SK-N-SH (cell line): ENCODE measurements around the gene SDHA.

ENCODE experiments used
- CHD2 ChIP-seq: fragments of 150-350 bp; IDR thresholded peaks from 2 replicates; pipeline ENCODE4 v1.6.1; 2018; ENCODE audit warnings: low read length; ENCODE audit not compliant: partially characterized antibody
- CTCF ChIP-seq: fragments of 200-600 bp; sonication (generic); IDR thresholded peaks from 2 replicates; pipeline ENCODE4 v1.6.1; 2017; ENCODE audit warnings: antibody characterized with exemption, mild to moderate bottlenecking, moderate library complexity
- EZH2phosphoT487 ChIP-seq: fragments of 200-600 bp; sonication (generic); IDR thresholded peaks from 2 replicates; pipeline ENCODE4 v1.6.1; 2017; ENCODE audit warnings: low read depth, mixed run types, mild to moderate bottlenecking, antibody characterized with exemption, moderate library complexity, borderline replicate concordance
- FOXM1 ChIP-seq: IDR thresholded peaks from 2 replicates; pipeline ENCODE4 v1.4.0; 2012; ENCODE audit warnings: low read depth, mild to moderate bottlenecking
- GABPA ChIP-seq: IDR thresholded peaks from 2 replicates; pipeline ENCODE4 v1.4.0; 2012; ENCODE audit warnings: low read depth, mild to moderate bottlenecking
- JUND ChIP-seq: IDR thresholded peaks from 2 replicates; pipeline ENCODE4 v1.4.0; 2012
- MAX ChIP-seq: IDR thresholded peaks from 2 replicates; pipeline ENCODE4 v1.4.0; 2012; ENCODE audit warnings: low read depth
- MXI1 ChIP-seq: IDR thresholded peaks from 2 replicates; pipeline ENCODE4 v1.6.1; 2012; ENCODE audit warnings: mild to moderate bottlenecking, low read depth, low read length, improper control_type of control experiment
- PBX3 ChIP-seq: IDR thresholded peaks from 2 replicates; pipeline ENCODE4; 2012
- POLR2AphosphoS5 ChIP-seq: IDR thresholded peaks from 2 replicates; pipeline ENCODE4 v1.6.1; 2012; ENCODE audit warnings: low read depth, low read length
- RAD21 ChIP-seq: IDR thresholded peaks from 2 replicates; pipeline ENCODE4 v1.6.1; 2012; ENCODE audit warnings: mild to moderate bottlenecking, low read length
- REST ChIP-seq: IDR thresholded peaks from 2 replicates; pipeline ENCODE4 v1.6.1; 2012; ENCODE audit warnings: mild to moderate bottlenecking, low read depth, low read length, moderate library complexity
- TAF1 ChIP-seq: IDR thresholded peaks from 2 replicates; pipeline ENCODE4 v1.6.1; 2012; ENCODE audit warnings: low read depth, mild to moderate bottlenecking, low read length, moderate library complexity, borderline replicate concordance
- YY1 ChIP-seq: IDR thresholded peaks from 2 replicates; pipeline ENCODE4 v1.4.0; 2012; ENCODE audit warnings: low read depth, mild to moderate bottlenecking

- TF ChIP-seq CTCF (no peak), FOXM1 (no peak), MXI1 (no peak), JUND (no peak), POLR2AphosphoS5 (no peak), RAD21 (no peak), MAX (no peak), YY1 (no peak), EZH2phosphoT487 (no peak), CHD2 (no peak), PBX3 (no peak), REST (no peak), TAF1 (no peak), GABPA (no peak)
Measured at GRCh38 chr5:184471-184870, 33.6 kb upstream of the SDHA start.
